C4-2B (cell line): ENCODE results near the gene KRT79.

Experiments
- CTCF ChIP-seq: fragments of 450-650 bp; conservative IDR thresholded peaks from 2 replicates; pipeline ENCODE4 v1.5.1; 2017; ENCODE audit warnings: mild to moderate bottlenecking
- ZFX ChIP-seq: fragments of 450-650 bp; IDR thresholded peaks from 2 replicates; pipeline ENCODE4 v1.6.1; 2017

- no peak for TF ChIP-seq CTCF
- TF ChIP-seq ZFX = no peak
Measured at GRCh38 chr12:52776913-52777395, 57.2 kb downstream of the KRT79 start, which contains the start of gene KRT76.
